ENCODE data around the gene PUS3.

- TF ChIP-seq CTCF (IDR thresholded peaks at IDR 0.05; ENCODE audit: insufficient read depth, low read length, poor library complexity, severe bottlenecking) (no peak), EZH2phosphoT487 (conservative IDR thresholded peaks at IDR 0.05; ENCODE audit: low read length) (no peak)
Observed at GRCh38 chr11:125916683-125917347, 13.8 kb upstream of the PUS3 start.
